Nephron (organoid): ENCODE results near the gene PEX16.
A peak's percentile ranks its signal among the peaks of the same experiment; 100 is the strongest.

Experiments
- H3K27ac Mint-ChIP-seq, 3 experiments: 2 replicates each; pipeline ENCODE4 v1.8.0; 2020; ENCODE audit warnings: mixed read lengths in 3 of 3, mild to moderate bottlenecking in 2 of 3, moderate library complexity in 1 of 3
- H3K27me3 Mint-ChIP-seq: 2 replicates; pipeline ENCODE4 v1.8.0; 2021; ENCODE audit warnings: low read depth, mild to moderate bottlenecking, moderate library complexity, mixed read lengths
- H3K36me3 Mint-ChIP-seq: 2 replicates; pipeline ENCODE4 v1.8.0; 2020; ENCODE audit warnings: low read depth, mixed read lengths
- H3K4me1 Mint-ChIP-seq: 2 replicates; pipeline ENCODE4 v1.8.0; 2020; ENCODE audit warnings: mixed read lengths
- H3K4me3 Mint-ChIP-seq, 3 experiments: 2 replicates each; pipeline ENCODE4 v1.8.0; 2020; ENCODE audit warnings: mild to moderate bottlenecking in 3 of 3, mixed read lengths in 3 of 3, moderate library complexity in 2 of 3
- H3K9me3 Mint-ChIP-seq: 2 replicates; pipeline ENCODE4 v1.8.0; 2020; ENCODE audit warnings: mixed read lengths
- CTCF ChIP-seq, 3 experiments: fragments of 200-600 bp; sonication (generic); IDR thresholded peaks; one replicate each; pipeline ENCODE4 v1.5.0; 2021; ENCODE audit warnings: antibody characterized with exemption in 3 of 3; ENCODE audit not compliant: unreplicated experiment in 3 of 3

Gene PEX16

GRCh38 chr11:45930031-45930794, 12.5 kb upstream of the PEX16 start:
- no peaks in the 10 kb centered on the region for H3K9me3 Mint-ChIP-seq
- peaks cover 19% of the 10 kb centered on the region for H3K27me3 Mint-ChIP-seq
- H3K36me3 Mint-ChIP-seq, result peaks cover 32% of the 10 kb centered on the region
- H3K4me3 Mint-ChIP-seq, result no peak overlapping the region
- peaks cover 8% of the 10 kb centered on the region for H3K4me1 Mint-ChIP-seq
- peak overlapping the region; percentile 7 to 75 (median 26) for H3K27ac Mint-ChIP-seq
- TF ChIP-seq CTCF (IDR thresholded peaks at IDR 0.05; ENCODE audit: unreplicated experiment in 3 of 3), result no peak

- H3K4me3 Mint-ChIP-seq, result no peak overlapping the region
- peak overlapping the region; percentile 7 to 75 (median 26) for H3K27ac Mint-ChIP-seq
- H3K4me1 Mint-ChIP-seq, result peaks cover 8% of the 10 kb centered on the region
- no peak for TF ChIP-seq CTCF (IDR thresholded peaks at IDR 0.05; ENCODE audit: unreplicated experiment in 3 of 3)
- H3K36me3 Mint-ChIP-seq, result peaks cover 28% of the 10 kb centered on the region
- peaks cover 25% of the 10 kb centered on the region for H3K27me3 Mint-ChIP-seq
- H3K9me3 Mint-ChIP-seq, result no peaks in the 10 kb centered on the region
Observed at GRCh38 chr11:45929486-45930030, 11.9 kb upstream of the PEX16 start.

- Mint-ChIP-seq H3K36me3 (peaks cover 21% of the 10 kb centered on the region), H3K9me3 (no peaks in the 10 kb centered on the region), H3K27me3 (peaks cover 34% of the 10 kb centered on the region), H3K4me1 (peaks cover 14% of the 10 kb centered on the region), H3K4me3 (no peak overlapping the region), H3K27ac (no peak overlapping the region)
- no peak for TF ChIP-seq CTCF (IDR thresholded peaks at IDR 0.05; ENCODE audit: unreplicated experiment in 3 of 3)
Observed at GRCh38 chr11:45928535-45929215, 11.0 kb upstream of the PEX16 start.

GRCh38 chr11:45927684-45928413, 10.2 kb upstream of the PEX16 start:
- no peak for TF ChIP-seq CTCF (IDR thresholded peaks at IDR 0.05; ENCODE audit: unreplicated experiment in 3 of 3)
- H3K36me3 Mint-ChIP-seq, result peaks cover 16% of the 10 kb centered on the region
- no peaks in the 10 kb centered on the region for H3K9me3 Mint-ChIP-seq
- no peak overlapping the region for H3K4me3 Mint-ChIP-seq
- peaks cover 14% of the 10 kb centered on the region for H3K4me1 Mint-ChIP-seq
- H3K27me3 Mint-ChIP-seq, result peaks cover 40% of the 10 kb centered on the region
- no peak overlapping the region for H3K27ac Mint-ChIP-seq

GRCh38 chr11:45927332-45927683, 9.6 kb upstream of the PEX16 start:
- H3K27ac Mint-ChIP-seq, result no peak overlapping the region
- H3K9me3 Mint-ChIP-seq, result no peaks in the 10 kb centered on the region
- peaks cover 40% of the 10 kb centered on the region for H3K27me3 Mint-ChIP-seq
- H3K4me1 Mint-ChIP-seq, result peaks cover 14% of the 10 kb centered on the region
- no peak for TF ChIP-seq CTCF (IDR thresholded peaks at IDR 0.05; ENCODE audit: unreplicated experiment in 3 of 3)
- no peak overlapping the region for H3K4me3 Mint-ChIP-seq
- peaks cover 12% of the 10 kb centered on the region for H3K36me3 Mint-ChIP-seq
